Subcutaneous abdominal adipose tissue (tissue), 5 donors: ENCODE data around the gene RSPO4.

Experiments
- H3K27ac ChIP-seq: one replicate; pipeline ENCODE4 v1.7.0; 2013; ENCODE audit warnings: low read depth, mild to moderate bottlenecking, inconsistent platforms, low read length, moderate library complexity
- H3K27me3 ChIP-seq, 5 donors: one replicate each; pipeline ENCODE4 v1.7.0; 2013; ENCODE audit warnings: low read length in 5 of 5, inconsistent platforms in 1 of 5; ENCODE audit not compliant: control insufficient read depth in 5 of 5, insufficient read depth in 4 of 5
- H3K36me3 ChIP-seq, 5 donors: one replicate each; pipeline ENCODE4 v1.7.0; 2013; ENCODE audit warnings: low read length in 5 of 5; ENCODE audit not compliant: control insufficient read depth in 5 of 5, insufficient read depth in 5 of 5
- H3K4me1 ChIP-seq, 5 donors: one replicate each; pipeline ENCODE4 v1.7.0; 2013; ENCODE audit warnings: low read length in 5 of 5, mild to moderate bottlenecking in 3 of 5, moderate library complexity in 1 of 5; ENCODE audit not compliant: control insufficient read depth in 5 of 5, insufficient read depth in 5 of 5
- H3K4me3 ChIP-seq, 5 donors: one replicate each; pipeline ENCODE4 v1.7.0; 2013; ENCODE audit warnings: low read length in 5 of 5, low read depth in 1 of 5
- H3K9ac ChIP-seq, 5 donors: one replicate each; pipeline ENCODE4 v1.7.0; 2013; ENCODE audit warnings: low read length in 5 of 5, mild to moderate bottlenecking in 4 of 5, moderate library complexity in 3 of 5
- H3K9me3 ChIP-seq, 5 donors: one replicate each; pipeline ENCODE4 v1.7.0; 2013; ENCODE audit warnings: low read length in 5 of 5; ENCODE audit not compliant: control insufficient read depth in 5 of 5
- donor health status: healthy.
- donor health status: healthy.
- donor health status: healthy.
- donor health status: healthy.
- donor health status: healthy.

Gene RSPO4

DNA sequence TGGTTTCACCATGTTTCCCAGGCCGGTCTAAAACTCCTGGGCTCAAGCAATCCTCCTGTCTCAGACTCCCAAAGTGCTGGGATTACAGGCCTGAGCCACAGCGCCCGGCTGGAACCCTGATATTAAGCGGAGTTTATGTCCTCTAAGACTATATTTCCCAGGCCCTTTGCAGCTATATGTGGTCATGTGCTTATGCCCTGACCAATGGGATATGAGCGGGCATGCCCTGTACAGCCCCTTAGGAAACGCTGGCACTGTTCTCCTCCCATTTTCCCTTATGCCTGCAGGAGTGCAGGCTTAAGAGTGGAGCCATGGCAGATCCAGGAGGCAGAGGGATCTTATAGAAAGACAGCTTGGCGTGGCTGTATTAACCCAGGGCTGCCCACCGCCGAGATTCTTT, 29.9 kb downstream of the RSPO4 start:
- H3K9ac ChIP-seq, result no peak overlapping the region
- no peak overlapping the region for H3K4me3 ChIP-seq
- H3K4me1 ChIP-seq, result no peaks in the 10 kb centered on the region
- peaks cover 0 to 7% (median 5%) of the 10 kb centered on the region in 5 donors for H3K27me3 ChIP-seq
- H3K36me3 ChIP-seq, result no peaks in the 10 kb centered on the region
- peaks cover 0 to 9% (median 7%) of the 10 kb centered on the region in 5 donors for H3K9me3 ChIP-seq
- no peak overlapping the region for H3K27ac ChIP-seq

DNA sequence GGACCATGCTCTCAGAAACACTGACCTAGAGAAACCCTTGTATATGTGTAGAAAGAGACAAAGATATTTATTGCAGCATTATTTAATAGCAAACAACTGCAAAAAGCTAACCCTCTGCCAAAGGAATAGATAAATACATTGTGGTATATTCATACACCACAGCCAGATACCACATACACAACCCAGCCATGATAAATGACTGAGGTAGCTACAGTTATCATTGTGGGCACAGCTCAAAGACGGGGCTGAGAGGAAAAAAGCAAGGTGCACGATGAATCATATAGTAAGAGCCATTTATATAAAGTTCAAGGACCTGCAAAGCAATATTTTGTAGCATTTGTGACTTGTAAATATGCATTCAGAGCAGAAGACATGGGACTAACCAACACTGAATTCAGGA, 30.8 kb downstream of the RSPO4 start:
- no peak overlapping the region for H3K9ac ChIP-seq
- H3K27me3 ChIP-seq, result peaks cover 0 to 10% (median 7%) of the 10 kb centered on the region in 5 donors
- H3K4me3 ChIP-seq, result no peak overlapping the region
- H3K4me1 ChIP-seq, result no peaks in the 10 kb centered on the region
- H3K27ac ChIP-seq, result no peak overlapping the region
- no peaks in the 10 kb centered on the region for H3K36me3 ChIP-seq
- H3K9me3 ChIP-seq, result peaks cover 0 to 9% (median 7%) of the 10 kb centered on the region in 5 donors

DNA sequence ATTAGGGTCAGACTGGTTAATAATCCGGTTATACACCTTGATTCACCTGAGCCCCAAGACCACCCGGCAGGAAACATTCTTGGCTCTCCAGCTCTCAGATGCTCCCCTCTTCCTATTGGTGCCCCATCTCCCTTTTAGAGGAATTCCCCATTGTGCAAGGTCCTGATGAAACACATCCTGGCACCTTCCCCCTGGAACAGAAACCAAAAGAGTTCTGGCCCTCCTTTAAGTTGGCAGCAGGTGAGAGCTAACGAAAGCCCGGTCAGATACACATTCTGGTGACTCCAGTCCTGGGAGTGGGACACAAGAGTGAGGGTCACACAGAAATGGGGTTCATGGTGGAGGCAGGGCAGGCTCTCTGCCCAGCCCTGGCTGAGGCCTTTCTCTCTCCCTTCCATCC, 32.2 kb downstream of the RSPO4 start:
- Histone ChIP-seq H3K36me3 (no peaks in the 10 kb centered on the region), H3K9ac (no peak overlapping the region)

DNA sequence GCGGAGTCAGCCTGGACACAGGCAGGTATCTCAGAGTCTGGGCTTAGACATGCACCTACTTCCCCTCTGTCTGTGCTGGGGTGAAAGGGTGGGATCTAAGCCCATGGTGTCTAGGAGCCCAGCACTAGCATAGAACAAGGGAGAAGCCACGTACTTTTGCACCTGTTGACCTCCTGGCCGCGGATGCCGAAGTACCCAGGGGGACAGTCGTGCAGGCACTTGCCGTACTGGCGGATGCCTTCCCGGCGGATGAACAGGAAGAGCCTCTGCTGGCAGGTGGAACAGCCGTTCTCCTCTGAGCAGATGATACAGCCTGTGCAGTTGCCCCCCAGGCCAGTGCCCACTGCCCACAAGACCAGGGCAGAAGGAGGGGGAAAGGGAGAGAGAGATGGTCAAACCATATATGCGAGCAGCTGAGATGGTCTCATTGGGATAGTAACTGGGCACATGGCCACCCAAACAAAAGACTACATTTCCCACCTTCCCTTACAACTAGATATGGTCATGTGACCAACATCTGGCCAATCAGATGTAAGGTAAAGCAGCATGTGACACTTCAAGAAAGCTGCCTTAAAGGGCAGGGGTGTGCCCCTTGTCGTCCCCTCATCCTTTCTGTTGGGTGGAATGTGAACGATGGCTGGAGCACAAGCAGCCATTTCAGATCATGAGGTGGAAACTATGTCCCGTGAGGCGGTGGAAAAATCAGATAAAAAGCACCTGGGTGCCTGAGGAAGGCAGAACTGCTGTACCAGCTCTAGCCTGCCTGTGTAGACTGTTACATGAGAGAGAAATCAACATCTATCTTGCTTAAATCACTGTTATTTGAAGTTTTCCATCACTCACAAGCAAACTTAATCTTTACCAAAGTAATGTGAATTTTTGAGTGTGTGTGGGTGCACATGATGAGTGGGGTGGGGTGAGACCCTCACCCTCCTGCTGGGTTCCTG, 34.0 kb downstream of the RSPO4 start:
- H3K9ac ChIP-seq, result no peak overlapping the region
- H3K36me3 ChIP-seq, result no peaks in the 10 kb centered on the region
- peaks cover 4 to 16% (median 13%) of the 10 kb centered on the region in 5 donors for H3K27me3 ChIP-seq
- H3K4me1 ChIP-seq, result no peaks in the 10 kb centered on the region
- no peak overlapping the region for H3K4me3 ChIP-seq
- H3K27ac ChIP-seq, result no peak overlapping the region
- peaks cover 0 to 9% (median 7%) of the 10 kb centered on the region in 5 donors for H3K9me3 ChIP-seq

More for the DNA sequence above, 32.2 kb downstream of the RSPO4 start:
- Histone ChIP-seq H3K9me3 (peaks cover 0 to 9% (median 7%) of the 10 kb centered on the region in 5 donors), H3K4me1 (no peaks in the 10 kb centered on the region), H3K27ac (no peak overlapping the region), H3K4me3 (no peak overlapping the region), H3K27me3 (peaks cover 3 to 15% (median 8%) of the 10 kb centered on the region in 5 donors)

DNA sequence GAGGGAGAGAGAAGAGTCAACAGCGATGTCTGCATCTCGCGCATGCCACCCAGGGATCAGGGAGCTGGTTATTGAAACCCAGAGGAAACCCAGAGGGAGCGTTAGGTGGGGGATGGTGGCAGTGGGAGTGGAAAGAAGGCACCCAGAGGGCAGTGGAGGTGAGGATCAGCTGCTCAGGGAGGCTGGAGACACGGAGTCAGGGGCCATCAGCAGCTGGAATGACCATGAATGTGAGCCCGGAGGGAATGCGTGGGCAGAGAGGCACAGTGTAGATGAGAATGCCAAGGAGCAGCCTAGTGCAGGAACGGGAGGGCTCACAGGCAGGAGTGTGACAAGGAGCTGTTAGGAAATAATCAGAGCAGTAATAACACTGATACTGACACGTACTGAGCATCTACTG, 36.2 kb downstream of the RSPO4 start:
- peaks cover 0 to 9% (median 7%) of the 10 kb centered on the region in 5 donors for H3K9me3 ChIP-seq
- no peaks in the 10 kb centered on the region for H3K36me3 ChIP-seq
- no peaks in the 10 kb centered on the region for H3K4me1 ChIP-seq
- no peak overlapping the region for H3K4me3 ChIP-seq
- no peak overlapping the region for H3K27ac ChIP-seq
- H3K9ac ChIP-seq, result no peak overlapping the region
- H3K27me3 ChIP-seq, result peaks cover 9 to 25% (median 21%) of the 10 kb centered on the region in 5 donors

DNA sequence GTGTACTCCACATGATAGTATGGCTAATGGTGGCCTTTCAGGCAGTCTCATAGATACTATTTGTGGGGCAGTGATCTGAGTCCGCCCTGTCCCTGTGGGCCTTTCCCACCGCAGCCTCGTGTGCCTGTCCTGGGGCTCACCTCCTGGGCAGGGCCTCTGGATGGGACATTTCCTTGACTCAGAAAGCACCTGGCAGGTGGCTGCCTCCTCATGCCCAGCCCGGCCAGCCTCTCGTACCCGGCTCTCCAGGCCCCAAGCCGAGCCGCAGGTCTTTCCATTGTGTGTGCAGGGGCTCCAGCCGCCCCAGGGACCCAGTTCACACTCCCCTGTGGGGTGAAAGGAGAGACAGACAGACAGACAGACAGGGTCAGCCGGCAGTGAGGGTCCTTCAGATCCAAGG, 38.3 kb downstream of the RSPO4 start:
- peaks cover 0 to 9% (median 7%) of the 10 kb centered on the region in 5 donors for H3K9me3 ChIP-seq
- H3K4me1 ChIP-seq, result no peaks in the 10 kb centered on the region
- no peak overlapping the region for H3K9ac ChIP-seq
- no peaks in the 10 kb centered on the region for H3K36me3 ChIP-seq
- no peak overlapping the region for H3K27ac ChIP-seq
- H3K27me3 ChIP-seq, result peaks cover 14 to 35% (median 29%) of the 10 kb centered on the region in 5 donors
- no peak overlapping the region for H3K4me3 ChIP-seq

DNA sequence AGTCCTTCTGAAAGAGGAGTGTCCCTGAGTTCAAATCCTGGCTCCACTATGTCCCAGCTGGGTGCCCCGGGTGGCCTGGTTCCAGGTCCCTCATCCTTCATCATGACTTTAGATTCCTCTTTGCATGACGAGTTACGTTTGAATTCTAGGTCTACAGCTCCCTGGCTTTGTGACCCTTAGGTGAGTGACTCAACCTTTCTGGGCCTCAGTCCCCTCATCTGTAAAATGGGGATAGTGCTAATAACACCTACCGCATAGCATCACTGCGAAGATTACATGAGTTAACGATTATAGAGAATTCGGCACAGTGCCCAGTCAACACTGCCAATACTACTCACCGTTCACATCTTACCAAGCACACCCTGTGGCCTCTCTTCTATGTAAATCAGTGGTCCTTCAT, 39.4 kb downstream of the RSPO4 start:
- Histone ChIP-seq H3K9ac (no peak overlapping the region), H3K27me3 (peaks cover 22 to 45% (median 31%) of the 10 kb centered on the region in 5 donors), H3K36me3 (no peaks in the 10 kb centered on the region), H3K27ac (no peak overlapping the region), H3K9me3 (peaks cover 0 to 1% (median 0%) of the 10 kb centered on the region in 5 donors), H3K4me3 (no peak overlapping the region), H3K4me1 (no peaks in the 10 kb centered on the region)

DNA sequence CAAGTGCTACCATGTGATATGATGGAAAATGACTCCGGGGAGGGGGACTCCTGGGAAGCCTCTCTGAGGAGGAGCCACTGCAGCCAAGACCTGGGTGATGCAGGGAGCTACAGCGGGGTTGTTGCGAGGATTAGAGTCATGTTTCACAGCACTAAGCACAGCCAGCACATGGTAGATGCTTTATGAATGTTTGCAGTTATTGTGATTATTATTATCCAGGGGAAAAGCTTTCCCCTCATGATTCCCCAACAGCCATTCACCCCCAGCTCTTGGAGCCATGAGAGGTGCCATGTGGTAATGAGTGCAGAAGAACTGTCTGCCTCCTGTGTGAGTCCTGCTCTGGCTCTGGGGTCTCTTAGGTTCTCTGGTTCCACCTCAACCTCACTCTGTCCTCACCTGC, 39.9 kb downstream of the RSPO4 start:
- H3K27me3 ChIP-seq, result peaks cover 22 to 45% (median 30%) of the 10 kb centered on the region in 5 donors
- no peak overlapping the region for H3K9ac ChIP-seq
- H3K4me1 ChIP-seq, result no peaks in the 10 kb centered on the region
- no peaks in the 10 kb centered on the region for H3K36me3 ChIP-seq
- no peak overlapping the region for H3K27ac ChIP-seq
- no peak overlapping the region for H3K4me3 ChIP-seq
- no peaks in the 10 kb centered on the region for H3K9me3 ChIP-seq

DNA sequence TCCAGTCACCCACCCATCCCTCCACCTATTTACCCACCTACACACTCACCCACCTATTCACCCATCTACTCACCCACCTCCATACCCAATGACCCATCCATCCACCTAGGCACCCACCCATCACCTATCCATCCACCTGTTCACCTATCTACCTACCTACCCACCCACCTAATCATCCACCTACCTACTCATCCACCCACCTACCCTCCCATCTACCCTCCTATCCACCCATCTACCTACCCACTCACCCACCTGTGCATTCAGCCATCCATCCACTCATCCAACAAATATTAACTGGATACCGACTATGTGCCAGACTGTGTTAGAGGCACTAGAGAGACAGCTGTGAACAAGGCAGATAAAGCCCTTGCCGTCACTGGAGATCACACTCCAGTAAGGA, 40.3 kb downstream of the RSPO4 start:
- H3K4me1 ChIP-seq, result no peaks in the 10 kb centered on the region
- H3K27me3 ChIP-seq, result peaks cover 22 to 45% (median 31%) of the 10 kb centered on the region in 5 donors
- H3K36me3 ChIP-seq, result no peaks in the 10 kb centered on the region
- no peak overlapping the region for H3K27ac ChIP-seq
- no peak overlapping the region for H3K9ac ChIP-seq
- no peaks in the 10 kb centered on the region for H3K9me3 ChIP-seq
- no peak overlapping the region for H3K4me3 ChIP-seq

DNA sequence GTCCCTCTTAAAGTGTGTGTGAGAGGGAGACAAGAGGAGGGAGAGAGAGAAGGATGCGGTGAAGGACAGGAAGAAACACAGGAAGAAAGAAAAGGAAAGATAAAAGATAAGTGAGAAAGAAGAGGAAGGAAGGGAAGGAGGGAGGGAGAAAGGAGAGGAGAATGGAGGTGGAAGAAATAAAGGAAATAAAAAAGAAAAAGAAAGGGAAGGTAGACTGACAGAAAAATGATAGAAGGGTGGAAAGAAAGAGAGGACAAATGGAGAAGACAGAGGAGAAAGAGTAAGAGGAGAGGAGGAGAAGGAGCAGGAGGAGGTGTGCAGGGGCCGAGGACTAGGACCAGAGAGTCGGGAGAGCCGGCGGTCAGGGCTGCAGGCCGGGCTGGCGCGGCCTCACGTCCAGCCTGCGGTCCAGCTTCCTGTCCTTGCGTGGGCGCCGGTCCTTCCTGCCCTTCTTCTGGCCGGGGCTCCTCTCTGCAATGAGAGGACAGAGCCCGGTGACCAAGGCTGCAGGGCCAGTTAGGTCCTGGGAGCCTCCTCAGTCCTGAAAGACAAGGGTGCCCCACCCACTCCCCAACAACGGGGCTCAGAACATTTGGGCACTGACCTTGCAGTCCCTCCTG, 42.0 kb downstream of the RSPO4 start:
- Histone ChIP-seq H3K27ac (no peak overlapping the region), H3K9me3 (no peaks in the 10 kb centered on the region), H3K9ac (no peak overlapping the region), H3K4me3 (no peak overlapping the region), H3K27me3 (peaks cover 19 to 45% (median 36%) of the 10 kb centered on the region in 5 donors), H3K4me1 (peaks cover 0 to 5% (median 4%) of the 10 kb centered on the region in 5 donors), H3K36me3 (no peaks in the 10 kb centered on the region)
